Measurements from ENCODE around the gene NADK2. TPM values are rescaled to one million over a fixed set of nuclear protein-coding genes. Genes with fewer than 3 reads are reported as not detected.

The NADK2 gene
- total and polyA plus RNA-seq, 9 of the 15 experiments (the other 6 are each of a cell fraction or from before 2014, with no cell fraction given), result 10.6 to 41.0 (median 24.0) TPM

DNA sequence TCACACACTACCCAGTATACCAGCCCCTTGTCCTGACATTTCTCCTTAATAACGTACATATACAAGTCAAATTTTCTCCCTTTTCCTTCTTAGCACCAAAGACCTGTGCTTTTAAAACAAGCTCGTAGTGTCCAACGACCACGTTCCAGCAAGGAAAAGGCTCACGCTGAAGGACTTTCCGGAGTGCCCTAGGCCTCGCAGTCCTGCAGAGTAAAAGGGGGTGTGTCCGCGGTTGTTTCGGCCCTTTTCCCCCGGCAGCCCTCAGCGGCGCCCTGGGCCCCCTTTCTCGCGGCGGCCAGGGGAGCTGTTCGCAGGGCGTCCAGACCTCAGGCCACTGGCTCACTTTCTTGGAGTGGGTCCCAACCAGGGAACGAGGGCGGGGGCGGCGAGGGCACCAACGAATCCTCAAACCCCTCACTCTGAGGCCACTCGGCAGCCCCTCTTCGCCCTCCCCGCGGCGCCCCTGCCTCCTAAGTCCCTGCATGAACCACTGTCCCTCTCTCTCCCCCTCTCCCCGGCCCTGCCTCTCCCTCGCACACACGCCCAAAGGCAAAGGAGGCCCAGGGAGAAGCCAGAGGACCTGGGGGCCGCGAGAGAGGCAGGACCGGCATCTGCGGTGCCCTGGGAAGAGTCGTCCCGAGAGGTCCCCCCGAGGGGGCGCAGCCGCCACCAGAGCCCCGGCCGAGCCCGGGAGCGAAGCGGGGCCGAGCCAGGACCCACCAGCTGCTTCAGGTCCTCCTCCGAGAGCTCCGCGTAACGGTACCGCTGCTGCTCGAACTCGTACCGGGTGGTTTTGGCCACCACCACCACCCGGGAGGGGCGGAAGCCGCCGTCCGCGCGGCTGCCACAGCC is 720 bp downstream of the NADK2 start (continued):
- TF ChIP-seq ZBTB26 (CRISPR knock-in tag; IDR thresholded peaks at IDR 0.05), result no peak
- 0 out of 2 replicates have a peak, but pooled peaks have one; percentile 29 for TF ChIP-seq TAF7 (tag; IDR thresholded peaks at IDR 0.05)
- TF ChIP-seq ZNF609 (CRISPR knock-in tag; IDR thresholded peaks at IDR 0.05; ENCODE audit: borderline replicate concordance), result no peak
- peak in 1 of 2 experiments; percentile 52 for TF ChIP-seq E2F6 (IDR thresholded peaks at IDR 0.05; ENCODE audit: borderline replicate concordance in 1 of 2, extremely low read depth in 1 of 2, insufficient read depth in 1 of 2, insufficient read length in 1 of 2, low read depth in 1 of 2, low read length in 1 of 2, poor library complexity in 1 of 2, severe bottlenecking in 1 of 2)
- no peak for TF ChIP-seq HMG20A (CRISPR knock-in tag; conservative IDR thresholded peaks at IDR 0.05)
- no peak for TF ChIP-seq ZNF282 (CRISPR knock-in tag; IDR thresholded peaks at IDR 0.05)
- no peak for TF ChIP-seq IFI16 (CRISPR knock-in tag; IDR thresholded peaks at IDR 0.05)
- TF ChIP-seq YBX1 (IDR thresholded peaks at IDR 0.05), result no peak
- peak; percentile 77 for TF ChIP-seq RBBP5 (IDR thresholded peaks at IDR 0.05; ENCODE audit: borderline replicate concordance, insufficient read depth, low read length, poor library complexity, severe bottlenecking)
- no peak for TF ChIP-seq HDAC3 (IDR thresholded peaks at IDR 0.05; ENCODE audit: borderline replicate concordance, partially characterized antibody)
- TF ChIP-seq ARID3A (IDR thresholded peaks at IDR 0.05; ENCODE audit: borderline replicate concordance, low read depth, low read length), result no peak
- no peak for TF ChIP-seq BACH1 (tag; IDR thresholded peaks at IDR 0.05)
- TF ChIP-seq ZFP36 (IDR thresholded peaks at IDR 0.05; ENCODE audit: low read depth, low read length, partially characterized antibody), result no peak
- TF ChIP-seq HIVEP1 (CRISPR knock-in tag; IDR thresholded peaks at IDR 0.05), result no peak
- no peak for TF ChIP-seq ATF2 (CRISPR knock-in tag; IDR thresholded peaks at IDR 0.05)

All from K562 (cell line).